Jurkat, Clone E6-1 (cell line): ENCODE measurements around the gene DSE.

Source experiments
- DNase-seq: peaks from one replicate; pipeline ENCODE4 v3.0.0-alpha.2; 2011; ENCODE audit warnings: low read depth, low spot score
- H3K4me3 ChIP-seq: 2 replicates; pipeline ENCODE4 v1.5.1; 2011; ENCODE audit warnings: mild to moderate bottlenecking, low read length, control low read depth, moderate library complexity

The DSE gene

GRCh38 chr6:116355796-116356195 lies 15.0 kb upstream of the DSE start:
- H3K4me3 ChIP-seq: no peak overlapping the region
- DNase-seq: no peak

DNA sequence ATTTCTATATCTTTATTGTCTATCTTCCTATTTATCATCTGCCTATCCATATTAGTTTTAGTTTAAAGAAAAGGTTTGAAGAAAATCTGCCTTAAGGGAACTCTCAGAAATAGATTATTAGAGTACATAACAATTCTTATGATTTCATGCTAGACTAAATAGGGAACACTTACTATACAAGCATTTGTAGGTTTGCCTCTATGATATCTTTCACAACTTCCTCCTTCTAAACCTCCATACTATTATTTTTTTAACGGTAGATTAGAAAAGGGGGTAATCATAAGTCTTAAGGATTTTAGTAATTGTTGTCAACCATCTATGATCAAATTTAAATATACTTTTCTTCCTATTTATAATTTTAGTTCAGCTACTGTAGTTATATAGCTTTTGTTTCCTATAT lies 11.6 kb upstream of the DSE start:
- DNase-seq: no peak
- no peak overlapping the region for H3K4me3 ChIP-seq

DNA sequence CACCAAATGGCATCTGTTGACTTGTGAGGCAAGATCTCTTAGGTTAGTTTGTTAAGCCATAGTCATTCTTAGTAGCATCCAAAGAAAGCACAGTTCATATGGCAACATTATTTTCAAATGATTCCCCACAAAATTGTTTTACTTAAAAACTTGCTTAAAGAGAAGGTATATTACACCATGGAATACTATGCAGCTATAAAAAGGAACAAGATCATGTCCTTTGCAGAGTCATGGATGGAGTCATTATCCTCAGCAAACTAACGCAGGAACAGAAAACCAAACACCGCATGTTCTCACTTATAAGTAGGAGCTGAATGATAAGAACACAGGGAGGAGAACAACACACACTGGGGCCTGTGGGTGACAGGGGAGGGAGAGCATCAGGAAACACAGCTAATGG lies 10.9 kb upstream of the DSE start:
- H3K4me3 ChIP-seq: no peak overlapping the region
- DNase-seq: no peak

DNA sequence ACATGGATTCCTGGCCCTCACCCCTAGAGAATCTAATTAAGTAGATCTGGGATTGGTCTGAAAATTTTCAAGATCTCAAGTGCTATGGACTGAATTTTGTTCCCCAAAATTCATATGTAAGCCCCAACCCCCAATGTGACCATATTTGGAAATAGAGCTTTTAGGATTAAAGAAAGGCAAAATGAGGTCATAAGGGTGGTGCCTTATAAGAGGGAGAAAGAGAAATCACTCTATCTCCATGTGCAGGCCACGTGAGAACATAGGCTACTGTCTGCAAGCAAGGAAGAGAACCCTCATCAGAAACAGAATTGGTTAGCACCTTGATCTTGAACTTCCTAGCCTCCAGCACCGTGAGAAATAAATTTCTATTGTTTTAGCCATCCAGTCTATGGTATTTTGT lies 8.5 kb upstream of the DSE start:
- H3K4me3 ChIP-seq: no peak overlapping the region
- DNase-seq: no peak

- no peak for DNase-seq
- no peak overlapping the region for H3K4me3 ChIP-seq
These were observed 7.0 kb upstream of the DSE start for GRCh38 chr6:116363759-116364158.

DNA sequence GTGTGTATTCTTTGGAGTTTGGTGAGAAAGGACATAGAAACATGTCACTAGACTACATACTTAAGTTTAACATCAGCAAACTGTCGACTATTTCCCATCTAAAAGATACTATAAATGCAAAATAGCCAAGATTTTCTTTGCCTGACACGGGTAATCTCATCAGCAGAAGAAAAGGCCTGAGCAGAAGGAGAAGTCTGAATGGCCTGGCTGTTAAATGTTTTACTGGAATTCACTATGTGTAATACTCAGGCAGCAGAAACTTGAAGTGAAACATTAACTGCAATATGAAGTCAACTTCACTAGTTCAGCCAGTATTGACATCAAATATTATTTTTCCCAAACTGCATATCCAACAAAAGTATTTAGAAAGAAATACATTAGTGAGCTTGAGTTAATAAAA lies 6.4 kb upstream of the DSE start:
- no peak for DNase-seq
- no peak overlapping the region for H3K4me3 ChIP-seq

GRCh38 chr6:116365743-116366142 lies 5.0 kb upstream of the DSE start:
- no peak overlapping the region for H3K4me3 ChIP-seq
- no peak for DNase-seq

DNA sequence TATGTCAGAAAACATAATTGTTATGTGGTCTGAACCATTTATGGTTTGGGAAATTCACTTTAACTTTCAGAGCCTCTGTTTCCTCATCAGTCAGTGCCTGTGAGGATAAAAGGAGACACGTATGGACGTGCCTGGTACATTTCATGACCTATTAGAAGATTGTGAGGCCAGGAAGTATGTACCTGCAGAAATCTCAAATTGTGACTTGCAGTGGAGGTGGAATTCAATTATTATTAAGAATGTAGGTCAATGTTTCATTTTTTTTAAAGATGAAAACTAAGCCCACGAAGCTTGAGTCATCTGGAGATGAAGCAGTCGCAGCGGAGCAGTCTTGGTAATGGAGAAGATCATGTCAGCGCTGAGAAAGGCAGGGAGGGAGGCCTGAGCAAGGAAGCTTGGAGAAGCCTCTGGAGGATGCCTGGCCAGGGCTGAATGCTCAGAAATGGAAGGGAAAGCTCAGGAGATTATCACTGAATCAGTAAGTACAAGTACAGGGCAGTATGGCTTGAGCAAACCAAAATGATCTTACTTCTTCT lies 3.9 kb upstream of the DSE start:
- no peak for DNase-seq
- H3K4me3 ChIP-seq: no peak overlapping the region

DNA sequence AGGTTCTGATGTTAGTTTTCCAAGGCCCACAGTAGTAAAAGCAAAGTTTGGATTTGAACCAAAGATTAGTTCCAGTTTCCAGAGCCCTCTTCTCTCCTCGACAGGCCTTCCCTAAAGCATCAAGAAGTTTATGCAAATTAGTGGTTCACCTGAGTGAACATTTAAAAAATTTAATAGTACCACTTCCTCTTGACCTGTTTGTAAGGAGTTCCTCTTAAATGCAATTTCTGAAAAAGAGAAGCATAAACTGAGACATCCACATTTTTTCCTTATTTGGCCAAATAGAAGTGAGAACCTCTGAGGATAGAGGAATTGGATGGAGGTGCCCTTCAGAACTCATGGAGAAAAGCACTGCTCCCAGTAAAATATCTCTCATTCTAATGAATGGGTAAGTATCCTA lies 1.2 kb upstream of the DSE start:
- no peak overlapping the region for H3K4me3 ChIP-seq
- DNase-seq: no peak

GRCh38 chr6:116369964-116370759 lies 585 bp upstream of the DSE start:
- peak overlapping the region; percentile 5; the same call in 1 of the 2 replicates for H3K4me3 ChIP-seq
- DNase-seq: no peak

- DNase-seq: no peak
- H3K4me3 ChIP-seq: peak overlapping the region; percentile 41
These were observed 572 bp downstream of the DSE start for GRCh38 chr6:116371120-116371917.

DNA sequence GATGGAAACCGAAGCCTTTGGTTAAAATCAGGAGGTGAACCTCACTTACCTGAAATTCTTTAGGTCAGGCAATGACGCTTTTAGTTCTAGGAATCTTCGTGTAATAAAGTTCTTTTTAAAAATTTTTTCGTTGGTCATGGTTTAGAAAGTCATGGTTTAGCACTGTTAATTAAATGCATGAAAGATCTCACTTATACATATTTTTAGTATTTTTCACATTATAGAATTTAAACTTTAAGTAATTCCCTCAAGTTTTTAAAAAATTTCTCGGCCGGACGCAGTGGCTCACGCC lies 1.1 kb downstream of the DSE start:
- DNase-seq: no peak
- H3K4me3 ChIP-seq: no peak overlapping the region

GRCh38 chr6:116373300-116373699 lies 2.6 kb downstream of the DSE start:
- no peak overlapping the region for H3K4me3 ChIP-seq
- no peak for DNase-seq

DNA sequence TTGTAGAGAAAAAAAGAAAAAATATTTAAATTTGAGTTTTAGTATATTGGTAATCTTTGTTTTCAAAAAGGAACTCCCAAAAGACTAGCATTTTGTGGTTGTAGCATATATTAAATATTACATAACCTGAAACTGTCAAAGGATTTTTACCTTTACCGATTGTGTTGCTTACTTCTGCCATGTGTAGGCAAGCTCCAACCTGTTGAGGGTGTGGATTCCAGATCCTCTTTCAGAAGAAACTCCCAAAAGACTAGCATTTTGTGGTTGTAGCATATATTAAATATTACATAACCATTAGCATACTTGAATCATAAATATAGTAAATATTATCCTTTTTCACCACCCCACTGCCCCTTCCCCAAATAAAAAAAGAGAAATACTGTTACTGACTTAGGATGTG lies 3.2 kb downstream of the DSE start:
- no peak overlapping the region for H3K4me3 ChIP-seq
- no peak for DNase-seq

- DNase-seq: no peak
- H3K4me3 ChIP-seq: no peak overlapping the region
These were observed 3.8 kb downstream of the DSE start for GRCh38 chr6:116374586-116374985.

- no peak for DNase-seq
- H3K4me3 ChIP-seq: no peak overlapping the region
These were observed 4.5 kb downstream of the DSE start for GRCh38 chr6:116375262-116375661.

DNA sequence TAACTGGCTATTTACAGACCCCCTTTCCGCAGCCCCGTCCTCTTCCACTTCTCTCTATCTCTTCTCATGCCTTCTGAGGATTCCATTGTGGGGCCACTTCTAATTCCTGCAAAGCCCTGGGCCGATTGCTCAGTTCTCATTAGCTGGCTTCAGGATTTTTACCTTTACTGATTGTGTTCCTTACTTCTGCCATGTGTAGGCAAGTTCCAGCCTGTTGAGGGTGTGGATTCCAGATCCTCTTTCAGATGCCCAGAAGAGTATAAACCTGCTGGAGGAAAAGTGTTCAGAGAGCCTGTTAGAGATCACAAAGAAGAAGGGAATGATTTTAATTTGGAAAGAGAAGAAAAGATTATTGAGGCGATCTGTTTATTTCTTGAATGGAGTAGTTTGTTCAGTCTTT lies 5.4 kb downstream of the DSE start:
- H3K4me3 ChIP-seq: no peak overlapping the region
- DNase-seq: no peak

DNA sequence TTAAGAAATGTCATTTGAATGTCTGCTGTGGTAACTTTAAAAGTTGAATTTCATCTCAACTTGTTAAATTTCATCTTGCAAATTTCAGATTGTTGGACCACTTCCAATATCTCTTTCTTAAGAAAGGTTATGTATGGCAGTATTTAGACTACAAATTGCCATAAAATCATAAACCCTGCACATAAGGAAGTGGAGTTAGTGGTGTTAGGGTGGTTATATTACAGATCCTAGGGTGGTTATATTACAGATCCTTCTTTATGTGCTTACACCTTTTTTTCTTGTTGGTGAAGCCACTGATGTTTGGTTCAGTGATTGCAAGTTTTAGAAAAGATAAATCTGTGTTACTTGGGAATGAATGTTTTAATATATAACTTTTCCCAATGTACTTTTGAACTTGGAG lies 9.0 kb downstream of the DSE start:
- no peak for DNase-seq
- no peak overlapping the region for H3K4me3 ChIP-seq

DNA sequence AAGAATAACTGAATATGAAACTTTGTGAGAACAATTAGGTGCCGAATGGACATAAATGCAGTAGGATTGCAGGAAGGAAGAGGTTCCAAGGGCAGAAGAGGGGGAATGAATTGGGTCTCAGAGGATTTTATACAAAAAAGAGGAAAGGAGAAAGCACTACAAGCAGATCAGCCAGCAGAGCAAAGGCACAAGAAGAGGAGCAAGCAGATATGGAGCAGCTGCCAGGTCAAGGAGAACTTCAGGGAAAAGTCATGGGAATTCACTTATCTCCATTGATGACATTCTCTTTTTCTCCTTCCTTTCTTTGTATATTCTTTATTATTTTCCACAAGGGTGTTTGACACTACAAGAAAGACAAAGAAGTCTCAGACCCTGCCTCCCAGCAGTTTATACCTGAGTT lies 9.6 kb downstream of the DSE start:
- no peak for DNase-seq
- no peak overlapping the region for H3K4me3 ChIP-seq

DNA sequence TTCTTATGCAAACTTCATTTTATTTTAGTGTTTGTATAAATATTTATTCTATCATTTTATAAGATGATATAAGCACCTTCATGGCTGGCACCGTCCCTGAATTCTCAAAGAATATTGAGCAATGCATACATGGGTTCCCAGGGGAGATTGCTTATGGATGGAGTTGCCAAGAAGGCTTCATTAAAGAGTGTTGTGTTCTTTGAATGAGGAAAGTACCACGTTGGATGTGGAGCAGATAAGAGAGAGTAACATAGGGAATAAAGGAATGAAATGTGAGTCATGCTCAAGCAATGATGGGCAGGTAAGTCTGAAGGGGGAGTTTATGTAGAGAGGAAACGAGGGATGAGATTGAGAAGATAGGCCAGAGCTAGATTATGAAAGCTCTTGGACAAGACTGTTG lies 10.3 kb downstream of the DSE start:
- no peak overlapping the region for H3K4me3 ChIP-seq
- no peak for DNase-seq

DNA sequence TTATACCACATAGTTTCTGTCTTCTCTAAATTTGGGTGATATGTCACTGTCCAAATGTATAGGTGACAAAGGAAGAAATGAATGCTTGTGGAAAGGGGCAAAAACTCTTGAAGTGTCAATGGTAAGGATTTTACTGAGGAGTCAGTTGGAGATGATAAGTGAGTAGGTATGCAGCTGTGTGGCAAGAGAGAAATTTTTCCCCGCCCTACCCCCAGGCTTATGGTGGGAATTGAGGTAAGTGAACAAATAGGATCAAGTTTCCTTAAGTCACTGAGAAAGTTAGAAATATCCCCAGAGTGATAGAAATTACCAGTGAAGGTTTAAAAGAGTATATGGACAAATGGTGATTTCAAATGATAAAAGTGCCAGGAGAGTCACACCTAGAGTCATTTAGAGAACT lies 11.8 kb downstream of the DSE start:
- no peak overlapping the region for H3K4me3 ChIP-seq
- DNase-seq: no peak
